Measurements from ENCODE around the gene VIPR2.

DNA sequence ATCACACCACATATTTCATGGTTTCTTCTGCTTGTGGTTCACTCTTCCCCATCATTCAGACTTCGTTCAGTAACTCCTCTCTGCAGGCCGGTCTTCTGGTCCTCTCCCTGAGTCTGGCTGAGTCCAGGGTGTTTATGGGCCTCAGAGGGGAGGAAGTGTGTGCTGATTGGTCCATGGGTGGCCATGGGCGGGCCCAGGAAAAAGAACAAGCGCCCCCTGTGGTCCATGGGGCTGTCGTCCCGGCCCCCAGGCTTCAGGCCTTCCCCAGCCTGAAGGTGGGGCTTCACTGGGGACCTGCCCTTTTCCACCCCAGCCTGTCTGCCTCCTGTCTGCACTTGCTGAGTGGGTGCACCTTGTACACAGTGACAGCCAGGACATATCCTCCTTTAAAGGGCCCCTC is 123.7 kb downstream of the VIPR2 start:
- TF ChIP-seq CHD2 (IDR thresholded peaks at IDR 0.05; ENCODE audit: low read depth, low read length), result no peak
- no peak for TF ChIP-seq HIVEP1 (CRISPR knock-in tag; IDR thresholded peaks at IDR 0.05)
- TF ChIP-seq ZNF614 (CRISPR knock-in tag; IDR thresholded peaks at IDR 0.05; ENCODE audit: borderline replicate concordance), result no peak
- TF ChIP-seq ZNF12 (CRISPR knock-in tag; IDR thresholded peaks at IDR 0.05), result no peak
- TF ChIP-seq MAZ (IDR thresholded peaks at IDR 0.05; ENCODE audit: borderline replicate concordance, low read depth, low read length), result no peak
- TF ChIP-seq MAZ (CRISPR knock-in tag; IDR thresholded peaks at IDR 0.05; ENCODE audit: low read depth), result no peak
